Measurements from ENCODE around the gene ANTXR1.

The ANTXR1 gene

GRCh38 chr2:69097891-69098655, 85.1 kb downstream of the ANTXR1 start:
- DNase-seq (ENCODE audit: low spot score) = no peak

DNA sequence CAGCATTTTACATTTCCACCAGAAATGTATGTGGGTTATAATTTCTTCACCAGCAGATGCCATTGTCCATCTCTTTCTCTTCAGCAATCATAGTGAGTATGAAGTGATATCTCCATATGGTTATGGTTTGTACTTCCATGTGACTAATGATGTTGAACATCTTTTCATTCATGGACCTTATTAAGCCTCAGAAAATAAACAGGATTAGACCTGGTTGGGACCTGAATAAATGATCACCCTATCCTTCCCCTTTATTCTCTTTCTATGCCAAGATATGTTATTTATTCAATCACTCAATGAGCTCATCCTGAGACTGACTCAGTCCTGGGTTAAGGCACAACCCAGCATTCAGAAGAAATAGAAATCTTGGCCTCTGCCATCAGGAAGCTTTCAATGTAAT, 86.6 kb downstream of the ANTXR1 start:
- DNase-seq (ENCODE audit: low spot score) = no peak

- no peak for DNase-seq (ENCODE audit: low spot score)
Observed at GRCh38 chr2:69100220-69100723, 87.3 kb downstream of the ANTXR1 start.

- DNase-seq (ENCODE audit: low spot score) = no peak
Observed at GRCh38 chr2:69102041-69102593, 89.1 kb downstream of the ANTXR1 start.

DNA sequence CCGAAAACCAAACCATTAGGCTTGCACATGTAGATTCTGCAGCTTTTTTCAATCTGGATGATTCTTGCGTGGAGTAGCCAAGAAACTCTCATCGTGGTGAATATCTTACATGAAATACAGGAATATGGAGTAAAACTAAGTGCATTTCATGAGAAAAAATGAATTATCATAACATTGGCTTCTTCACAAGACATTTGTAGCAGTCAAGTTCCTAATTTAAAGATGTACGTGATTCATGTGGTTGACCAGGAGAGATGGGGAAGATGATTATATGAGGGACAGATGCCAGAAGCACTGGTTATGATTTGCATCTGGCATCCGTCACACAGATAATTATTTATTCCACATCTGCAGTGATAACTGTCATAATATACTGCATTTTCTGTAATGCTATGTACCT, 90.4 kb downstream of the ANTXR1 start:
- DNase-seq (ENCODE audit: low spot score) = no peak

DNA sequence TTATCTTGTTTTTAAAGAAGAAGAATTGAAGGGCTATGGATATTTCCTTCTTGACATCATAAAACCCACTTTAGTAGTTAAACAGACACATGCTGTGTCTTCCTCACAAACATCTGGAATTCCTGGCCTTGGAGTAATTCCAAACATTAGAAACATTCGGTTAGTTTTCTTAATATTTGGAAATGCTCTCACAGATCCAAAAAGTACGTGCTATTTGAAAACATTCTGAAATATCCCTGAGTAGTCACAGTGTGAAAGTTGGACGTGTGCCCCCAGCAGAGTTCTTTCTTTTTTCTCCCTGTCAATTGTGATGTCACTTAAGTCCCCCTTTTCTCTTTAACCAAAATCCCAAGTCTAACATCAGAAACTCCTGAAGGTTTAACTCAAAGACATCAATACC, 91.3 kb downstream of the ANTXR1 start:
- DNase-seq (ENCODE audit: low spot score) = no peak

DNA sequence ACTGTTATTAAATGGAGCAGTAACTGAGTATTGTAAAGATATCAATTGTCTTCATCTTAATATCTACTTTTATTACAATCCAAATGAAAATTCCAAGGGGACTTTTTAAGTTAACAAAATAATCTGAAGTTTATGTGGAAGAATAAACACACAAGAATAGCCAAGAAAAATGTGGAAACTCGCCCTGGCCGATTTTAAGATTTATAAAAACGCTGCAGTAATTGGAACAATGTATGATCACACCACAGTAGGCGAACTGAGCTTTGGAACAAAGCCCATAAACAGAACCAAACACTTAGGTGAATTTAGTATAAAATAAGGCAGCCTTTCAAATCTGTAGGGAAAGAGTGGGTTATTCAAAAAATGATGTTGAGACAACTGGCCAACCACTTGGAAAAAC, 96.3 kb downstream of the ANTXR1 start:
- DNase-seq (ENCODE audit: low spot score) = no peak

- no peak for DNase-seq (ENCODE audit: low spot score)
Observed at GRCh38 chr2:69111076-69111475, 98.1 kb downstream of the ANTXR1 start.

GRCh38 chr2:69113627-69114026, 100.6 kb downstream of the ANTXR1 start:
- DNase-seq (ENCODE audit: low spot score) = no peak

GRCh38 chr2:69114534-69114933, 101.6 kb downstream of the ANTXR1 start:
- DNase-seq (ENCODE audit: low spot score) = no peak

DNA sequence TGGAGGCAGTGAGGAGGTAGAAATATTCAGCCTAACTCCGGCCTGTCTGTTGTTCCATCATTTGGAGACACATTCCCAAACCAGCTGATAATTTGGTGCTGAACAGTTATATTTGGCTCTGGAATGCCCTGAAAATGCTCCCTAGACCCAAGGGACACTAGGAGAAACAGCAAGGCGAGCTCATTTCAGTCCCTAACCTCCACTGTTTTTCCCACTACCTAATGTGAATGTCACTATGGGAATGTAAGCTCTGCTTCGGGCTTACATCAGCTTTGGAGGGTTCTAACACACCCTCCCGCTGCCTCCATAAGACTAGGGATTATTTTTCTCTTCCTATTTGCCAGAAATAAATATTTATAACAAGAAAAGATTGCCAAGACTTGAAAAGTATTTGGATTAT, 103.5 kb downstream of the ANTXR1 start:
- DNase-seq (ENCODE audit: low spot score) = no peak

DNA sequence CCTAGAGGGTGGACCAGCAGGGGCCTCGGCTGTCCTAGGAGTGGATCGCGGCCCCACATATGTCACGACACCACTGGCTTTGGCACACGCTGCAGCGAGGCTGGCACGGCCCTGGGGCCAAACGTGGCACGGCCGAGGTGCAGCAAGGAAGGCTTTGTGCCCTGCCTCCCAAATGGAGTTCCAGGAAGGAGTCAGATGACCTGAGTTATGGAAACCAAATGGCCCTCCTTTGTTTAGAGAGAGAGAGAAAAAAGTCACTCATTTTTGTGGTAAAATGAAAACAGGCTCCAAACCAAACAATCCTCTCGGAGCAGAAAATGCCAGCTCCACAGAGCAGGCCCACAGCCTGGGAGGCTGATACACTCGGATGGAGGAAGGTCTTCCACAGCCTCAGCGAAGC, 105.6 kb downstream of the ANTXR1 start:
- DNase-seq (ENCODE audit: low spot score) = no peak

- no peak for DNase-seq (ENCODE audit: low spot score)
Observed at GRCh38 chr2:69119104-69119894, 106.3 kb downstream of the ANTXR1 start.

DNA sequence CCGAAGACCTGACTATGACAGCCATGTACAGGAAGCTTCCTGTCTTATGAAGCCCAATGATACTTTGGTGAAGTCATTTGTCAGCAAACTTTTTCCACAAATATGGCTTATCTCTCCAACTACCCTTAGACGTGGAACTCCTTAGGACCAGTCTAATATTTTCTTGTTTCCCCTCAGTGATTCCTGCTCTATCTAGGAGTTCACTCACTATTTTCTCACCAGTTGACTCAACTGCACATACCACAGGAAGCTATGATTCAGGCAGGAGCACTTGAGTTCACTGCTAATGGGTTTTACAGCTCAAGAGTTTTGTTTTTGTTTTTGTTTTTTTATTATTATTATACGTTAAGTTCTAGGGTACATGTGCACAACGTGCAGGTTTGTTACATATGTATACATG, 109.3 kb downstream of the ANTXR1 start:
- DNase-seq (ENCODE audit: low spot score) = peak; percentile 50

DNA sequence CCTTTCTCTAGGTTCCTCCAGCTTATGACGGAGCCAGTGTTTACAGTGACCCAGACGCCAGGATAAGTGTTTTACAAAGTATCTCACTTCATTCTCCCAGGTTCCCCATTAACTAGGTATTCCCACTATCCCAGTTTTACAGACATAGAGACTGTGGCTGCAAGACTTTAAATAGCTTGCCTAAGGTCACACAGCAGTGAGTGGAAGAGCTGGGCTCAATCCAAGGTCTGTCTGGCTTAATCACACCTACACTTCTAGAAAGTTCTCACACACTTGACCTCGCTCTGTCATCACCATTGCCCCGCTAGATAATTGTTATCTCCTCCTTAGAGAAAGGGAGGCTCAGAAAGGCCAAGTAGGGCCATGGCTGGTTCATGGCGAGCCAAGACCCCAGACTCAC, 110.2 kb downstream of the ANTXR1 start:
- no peak for DNase-seq (ENCODE audit: low spot score)

DNA sequence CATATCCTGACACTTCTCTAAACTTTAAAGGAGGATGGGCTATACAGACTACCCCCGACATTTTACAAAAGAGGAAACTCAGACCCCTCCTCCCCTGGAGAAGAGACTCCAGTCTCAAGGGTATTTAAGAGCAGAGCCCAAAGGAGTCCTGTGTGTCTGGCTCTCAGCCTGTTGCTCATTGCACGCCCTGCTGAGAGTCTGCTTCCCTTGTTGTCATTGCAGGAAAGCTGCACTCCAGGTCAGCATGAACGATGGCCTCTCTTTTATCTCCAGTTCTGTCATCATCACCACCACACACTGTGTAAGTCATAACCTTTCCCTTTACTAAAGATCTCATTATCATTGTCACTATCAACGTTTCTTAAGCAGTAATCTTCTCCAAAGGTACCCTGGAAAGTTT, 111.4 kb downstream of the ANTXR1 start:
- no peak for DNase-seq (ENCODE audit: low spot score)

DNA sequence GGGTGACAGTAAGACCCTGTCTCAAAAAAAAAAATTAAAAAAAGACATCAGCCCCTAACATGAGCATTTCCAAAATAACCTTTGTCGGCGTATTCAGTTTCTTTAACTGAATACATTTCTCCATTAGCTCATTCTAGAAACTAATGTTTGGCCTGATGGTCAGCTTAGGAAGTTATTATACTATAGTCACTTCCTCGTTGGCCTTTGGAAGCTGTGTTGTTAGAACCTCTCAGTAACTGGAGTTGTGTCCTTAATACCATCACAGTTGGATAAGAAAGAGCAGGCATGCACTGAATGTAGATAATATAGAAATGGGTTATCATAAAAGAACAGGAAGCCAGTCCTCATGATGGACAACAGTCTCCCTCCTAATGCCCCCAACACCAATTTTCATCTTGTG, 112.8 kb downstream of the ANTXR1 start:
- DNase-seq (ENCODE audit: low spot score) = no peak

- no peak for DNase-seq (ENCODE audit: low spot score)
Observed at GRCh38 chr2:69126341-69126740, 113.4 kb downstream of the ANTXR1 start.

DNA sequence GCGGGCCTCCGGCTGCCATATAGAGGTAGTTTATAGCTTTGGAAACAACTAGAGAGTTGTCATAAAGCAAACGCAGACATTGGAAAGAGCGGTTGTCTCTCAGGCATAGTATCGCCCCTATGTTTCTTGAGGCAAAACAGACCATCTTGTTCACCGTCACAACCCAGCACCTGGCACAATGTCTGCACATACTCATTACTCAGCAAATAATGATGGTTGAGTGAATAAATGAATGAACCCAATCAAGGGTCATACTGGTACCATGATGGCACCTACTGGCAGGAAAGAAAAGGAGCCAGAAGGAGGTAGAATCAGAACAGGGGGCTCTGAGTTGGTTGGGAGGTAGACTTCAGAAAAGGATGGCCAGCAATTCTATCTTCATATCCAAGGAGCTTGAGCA, 118.5 kb downstream of the ANTXR1 start:
- DNase-seq (ENCODE audit: low spot score) = no peak

DNA sequence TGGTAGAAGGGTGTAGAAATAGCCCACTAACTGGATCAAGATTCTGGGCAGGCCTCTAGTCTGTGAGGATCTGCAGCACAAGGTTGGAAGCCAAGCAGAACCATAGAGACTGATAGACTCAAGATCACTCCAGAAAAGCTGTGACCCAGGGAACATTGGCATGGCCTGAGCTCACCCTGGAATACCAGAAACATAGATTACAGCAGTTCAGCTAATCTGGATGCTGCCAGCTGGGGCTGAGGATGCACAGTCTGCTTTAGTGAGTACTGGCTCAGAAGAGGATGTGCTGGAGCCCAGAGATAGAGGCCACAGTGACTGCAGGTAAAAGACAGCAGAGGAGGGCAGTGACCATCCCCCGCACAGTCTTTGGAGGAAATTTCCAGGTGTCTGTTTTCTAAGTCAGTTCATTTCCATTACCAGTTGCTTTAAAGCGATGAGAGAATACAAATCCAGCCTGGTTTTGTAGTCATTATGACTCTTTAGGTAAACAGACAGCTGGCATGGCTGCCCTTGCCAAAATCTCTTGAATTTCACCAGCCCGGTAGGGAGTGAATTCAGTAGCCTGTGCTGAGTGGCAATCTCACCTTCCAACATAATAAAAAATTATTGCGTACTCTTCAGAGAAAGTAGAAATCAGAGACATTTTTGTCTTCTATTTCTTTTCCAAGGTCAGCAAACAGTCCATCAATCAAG, 119.2 kb downstream of the ANTXR1 start:
- no peak for DNase-seq (ENCODE audit: low spot score)

DNA sequence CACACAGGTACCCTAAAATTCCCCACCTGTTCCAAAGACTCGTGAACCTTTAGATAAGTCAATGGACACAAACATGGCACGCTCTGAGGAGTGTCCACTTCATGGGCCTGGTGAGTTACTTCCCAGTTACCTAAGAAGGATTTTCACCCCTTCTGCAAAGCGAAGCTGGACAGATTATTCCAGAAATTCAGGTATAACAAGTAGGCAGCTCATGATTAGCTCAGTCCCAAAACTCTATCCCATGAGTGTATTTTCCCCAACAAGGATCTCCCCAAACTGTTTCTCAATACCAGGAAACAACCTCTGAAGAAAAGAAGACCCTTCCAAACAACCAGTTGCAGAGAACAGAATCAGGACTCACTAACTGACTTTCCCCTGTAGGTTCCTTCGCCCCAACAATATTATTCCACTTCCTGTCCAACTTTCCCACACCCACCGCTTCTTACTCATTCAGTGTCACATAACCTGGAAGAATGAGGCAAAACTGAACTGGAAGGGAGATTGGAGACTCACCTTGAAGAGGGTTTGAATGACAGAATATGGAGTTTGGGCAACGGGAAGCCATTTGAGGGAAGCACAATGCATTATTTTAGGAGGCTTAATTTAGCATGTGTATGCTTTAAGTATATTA, 120.1 kb downstream of the ANTXR1 start:
- DNase-seq (ENCODE audit: low spot score) = peak; percentile 13

GRCh38 chr2:69133898-69134297, 120.9 kb downstream of the ANTXR1 start:
- DNase-seq (ENCODE audit: low spot score) = no peak
